Liver (tissue), 3 donors: ENCODE results near the gene PRKCD.

Source experiments
- GABPA ChIP-seq, 2 donors: IDR thresholded peaks in 1 of 2; conservative IDR thresholded peaks in 1 of 2; 2 replicates each; pipeline ENCODE4 v1.6.1; 2016; ENCODE audit warnings: antibody characterized with exemption in 2 of 2, mild to moderate bottlenecking in 1 of 2, moderate library complexity in 1 of 2
- MAX ChIP-seq: IDR thresholded peaks from 2 replicates; pipeline ENCODE4 v1.6.1; 2016; ENCODE audit warnings: antibody characterized with exemption
- TAF1 ChIP-seq: conservative IDR thresholded peaks from 2 replicates; pipeline ENCODE4 v1.6.1; 2016; ENCODE audit warnings: antibody characterized with exemption, mild to moderate bottlenecking
- YY1 ChIP-seq: IDR thresholded peaks from 2 replicates; pipeline ENCODE4 v1.6.1; 2016; ENCODE audit warnings: antibody characterized with exemption, mild to moderate bottlenecking
- TF ChIP-seq, protein P1 (sequence below): fragments of 150-350 bp; IDR thresholded peaks from 2 replicates; pipeline ENCODE4 v1.5.1; 2017; ENCODE audit warnings: improper control_type of control experiment, low read depth, low read length; ENCODE audit not compliant: missing input control
- TF ChIP-seq, protein P2 (sequence below): IDR thresholded peaks from 2 replicates; pipeline ENCODE4 v1.6.1; 2016; ENCODE audit warnings: antibody characterized with exemption, mild to moderate bottlenecking
- donor health status: healthy.
- donor health status: healthy.

GRCh38 chr3:53162672-53163443, 1.8 kb downstream of the PRKCD start:
- TF ChIP-seq, protein P1, sequence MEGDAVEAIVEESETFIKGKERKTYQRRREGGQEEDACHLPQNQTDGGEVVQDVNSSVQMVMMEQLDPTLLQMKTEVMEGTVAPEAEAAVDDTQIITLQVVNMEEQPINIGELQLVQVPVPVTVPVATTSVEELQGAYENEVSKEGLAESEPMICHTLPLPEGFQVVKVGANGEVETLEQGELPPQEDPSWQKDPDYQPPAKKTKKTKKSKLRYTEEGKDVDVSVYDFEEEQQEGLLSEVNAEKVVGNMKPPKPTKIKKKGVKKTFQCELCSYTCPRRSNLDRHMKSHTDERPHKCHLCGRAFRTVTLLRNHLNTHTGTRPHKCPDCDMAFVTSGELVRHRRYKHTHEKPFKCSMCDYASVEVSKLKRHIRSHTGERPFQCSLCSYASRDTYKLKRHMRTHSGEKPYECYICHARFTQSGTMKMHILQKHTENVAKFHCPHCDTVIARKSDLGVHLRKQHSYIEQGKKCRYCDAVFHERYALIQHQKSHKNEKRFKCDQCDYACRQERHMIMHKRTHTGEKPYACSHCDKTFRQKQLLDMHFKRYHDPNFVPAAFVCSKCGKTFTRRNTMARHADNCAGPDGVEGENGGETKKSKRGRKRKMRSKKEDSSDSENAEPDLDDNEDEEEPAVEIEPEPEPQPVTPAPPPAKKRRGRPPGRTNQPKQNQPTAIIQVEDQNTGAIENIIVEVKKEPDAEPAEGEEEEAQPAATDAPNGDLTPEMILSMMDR, result no peak
- no peak for TF ChIP-seq TAF1
- TF ChIP-seq, protein P2, sequence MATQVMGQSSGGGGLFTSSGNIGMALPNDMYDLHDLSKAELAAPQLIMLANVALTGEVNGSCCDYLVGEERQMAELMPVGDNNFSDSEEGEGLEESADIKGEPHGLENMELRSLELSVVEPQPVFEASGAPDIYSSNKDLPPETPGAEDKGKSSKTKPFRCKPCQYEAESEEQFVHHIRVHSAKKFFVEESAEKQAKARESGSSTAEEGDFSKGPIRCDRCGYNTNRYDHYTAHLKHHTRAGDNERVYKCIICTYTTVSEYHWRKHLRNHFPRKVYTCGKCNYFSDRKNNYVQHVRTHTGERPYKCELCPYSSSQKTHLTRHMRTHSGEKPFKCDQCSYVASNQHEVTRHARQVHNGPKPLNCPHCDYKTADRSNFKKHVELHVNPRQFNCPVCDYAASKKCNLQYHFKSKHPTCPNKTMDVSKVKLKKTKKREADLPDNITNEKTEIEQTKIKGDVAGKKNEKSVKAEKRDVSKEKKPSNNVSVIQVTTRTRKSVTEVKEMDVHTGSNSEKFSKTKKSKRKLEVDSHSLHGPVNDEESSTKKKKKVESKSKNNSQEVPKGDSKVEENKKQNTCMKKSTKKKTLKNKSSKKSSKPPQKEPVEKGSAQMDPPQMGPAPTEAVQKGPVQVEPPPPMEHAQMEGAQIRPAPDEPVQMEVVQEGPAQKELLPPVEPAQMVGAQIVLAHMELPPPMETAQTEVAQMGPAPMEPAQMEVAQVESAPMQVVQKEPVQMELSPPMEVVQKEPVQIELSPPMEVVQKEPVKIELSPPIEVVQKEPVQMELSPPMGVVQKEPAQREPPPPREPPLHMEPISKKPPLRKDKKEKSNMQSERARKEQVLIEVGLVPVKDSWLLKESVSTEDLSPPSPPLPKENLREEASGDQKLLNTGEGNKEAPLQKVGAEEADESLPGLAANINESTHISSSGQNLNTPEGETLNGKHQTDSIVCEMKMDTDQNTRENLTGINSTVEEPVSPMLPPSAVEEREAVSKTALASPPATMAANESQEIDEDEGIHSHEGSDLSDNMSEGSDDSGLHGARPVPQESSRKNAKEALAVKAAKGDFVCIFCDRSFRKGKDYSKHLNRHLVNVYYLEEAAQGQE, result no peak
- TF ChIP-seq YY1, result no peak
- no peak for TF ChIP-seq GABPA (IDR thresholded peaks at IDR 0.05 in 1 of 2, conservative IDR thresholded peaks at IDR 0.05 in 1 of 2)
- no peak for TF ChIP-seq MAX
